SIG-M5 treated with dmso at 0.1 percent for 504 hours (cell line): ENCODE results near the gene COL18A1.
A peak's percentile ranks its signal among the peaks of the same experiment; 100 is the strongest.
"Not testable (repeated sequence)": the region's sequence is repeated elsewhere in the genome, so short reads cannot be mapped to it uniquely, and the experiment has no call there.

Experiments used
- DNase-seq: peaks from one replicate; lab custom pipeline; 2025; ENCODE audit not compliant: unreplicated experiment; lab: John Stamatoyannopoulos, UW

Gene COL18A1

DNA sequence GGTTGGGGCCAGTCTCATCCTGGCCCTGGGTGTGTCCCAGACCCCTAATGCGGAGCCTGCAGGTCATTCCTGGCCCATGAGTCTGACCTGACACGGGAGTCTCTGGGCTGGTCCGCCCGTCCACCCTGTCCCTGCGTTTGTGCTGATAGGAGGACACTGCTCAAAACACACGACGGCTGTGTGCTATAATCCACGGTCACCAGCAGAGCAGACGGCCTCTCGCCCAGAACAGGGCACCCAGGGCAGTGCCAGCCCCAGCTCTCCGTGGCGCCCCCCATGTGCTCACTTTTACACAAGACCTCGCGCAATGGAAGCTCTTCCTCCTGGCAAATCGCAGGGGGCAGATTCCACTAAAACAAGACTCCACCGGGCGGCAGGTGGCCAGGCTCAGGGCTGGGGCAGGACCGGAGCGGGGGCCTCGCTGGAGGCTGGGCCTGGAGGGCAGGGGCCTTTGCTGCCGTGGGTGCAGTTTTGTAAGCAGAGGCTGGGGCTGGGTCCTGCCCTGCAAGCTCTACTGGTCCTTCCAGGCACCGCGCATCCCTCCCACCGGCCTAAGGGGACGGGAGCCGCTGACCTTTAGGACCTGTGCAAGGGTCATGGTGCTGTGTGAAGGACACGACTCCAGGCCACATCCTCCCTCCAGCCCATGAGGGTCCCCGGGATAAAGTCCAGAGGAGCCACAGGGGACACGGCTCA lies 147.9 kb downstream of the COL18A1 start:
- no peak for DNase-seq

DNA sequence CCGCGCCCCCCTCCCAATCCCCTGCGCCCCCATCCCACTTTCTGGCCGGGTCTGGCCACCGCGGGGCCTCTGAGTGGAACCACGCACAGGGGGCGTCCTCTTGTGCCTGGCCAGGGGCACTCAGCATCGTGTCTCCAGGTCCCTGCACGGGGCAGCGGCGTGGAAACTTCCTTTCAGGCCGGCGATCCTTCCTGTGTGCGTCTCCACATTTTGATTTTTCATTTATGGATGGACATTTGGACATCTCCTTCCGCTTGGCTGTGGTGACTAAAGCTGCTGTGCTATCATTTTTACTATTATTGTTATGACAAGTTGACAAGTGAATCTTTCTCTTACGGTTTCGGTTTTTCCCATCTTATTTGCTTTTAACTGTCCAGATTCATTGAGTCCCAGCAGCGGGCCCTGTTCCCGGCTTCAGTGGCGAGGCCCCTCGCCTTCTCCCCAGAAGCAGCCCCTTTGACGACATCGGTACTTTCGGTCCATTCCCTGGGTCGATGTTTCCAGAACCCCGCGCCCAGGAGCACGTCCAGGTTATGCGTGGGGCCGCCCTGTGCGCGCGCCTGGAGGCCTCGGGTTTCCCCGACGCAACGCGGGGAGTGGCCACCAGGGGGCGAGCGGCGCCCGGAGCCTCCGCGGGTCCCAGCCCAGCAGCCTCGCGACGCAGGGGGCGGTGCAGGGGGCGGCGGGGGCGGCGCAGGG lies 149.7 kb downstream of the COL18A1 start:
- DNase-seq: peak; percentile 56

DNA sequence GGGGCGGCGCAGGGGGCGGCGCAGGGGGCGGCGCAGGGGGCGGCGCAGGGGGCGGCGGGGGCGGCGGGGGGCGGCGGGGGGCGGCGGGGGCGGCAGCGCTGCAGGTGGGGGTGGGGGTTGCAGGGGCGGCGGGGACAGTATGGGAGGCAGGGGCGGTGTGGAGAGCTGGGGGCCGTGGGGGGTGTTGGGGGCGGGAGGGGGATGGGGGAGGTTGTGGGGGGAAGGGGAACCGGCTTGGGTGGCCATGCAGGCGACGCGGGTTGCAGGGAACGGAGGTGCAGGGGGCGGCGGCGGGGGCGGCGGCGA lies 150.2 kb downstream of the COL18A1 start:
- DNase-seq: peak; percentile 60

DNA sequence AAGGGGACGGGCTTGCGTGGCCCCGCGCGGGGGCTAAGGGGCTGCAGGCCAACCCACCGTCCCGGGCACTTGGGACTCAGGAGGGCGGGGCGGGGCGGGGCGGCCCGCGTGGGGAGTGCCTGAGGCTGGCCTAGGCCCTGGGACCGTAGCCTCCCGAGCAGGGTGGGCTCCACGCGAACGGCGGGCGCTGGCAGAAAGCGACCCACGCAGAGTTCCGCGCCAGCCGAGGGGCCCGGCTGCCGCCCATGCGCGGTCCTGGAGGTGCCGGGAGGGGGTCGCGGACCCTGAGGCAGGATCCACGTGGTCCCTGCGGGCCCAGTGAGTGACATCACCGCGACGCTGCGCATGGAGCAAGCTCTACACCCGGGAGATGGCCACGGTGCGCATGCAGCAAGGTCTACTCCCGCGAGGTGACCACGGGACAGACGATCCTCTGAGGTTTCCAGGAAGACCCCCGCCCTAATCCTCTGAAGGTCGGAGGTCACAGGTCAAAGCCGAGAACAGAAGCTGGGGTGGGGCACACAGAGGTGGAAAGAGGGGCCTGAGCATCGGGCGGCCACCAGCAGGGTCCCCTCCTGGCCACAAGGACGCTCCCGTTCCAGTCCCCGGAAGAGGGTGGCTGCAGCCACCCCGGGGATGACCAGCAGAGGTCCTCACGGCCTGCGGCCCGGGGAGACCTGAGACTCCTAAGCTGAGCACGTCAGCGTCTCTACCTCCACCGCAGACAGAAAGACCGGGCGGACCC lies 150.8 kb downstream of the COL18A1 start:
- DNase-seq: peak; percentile 81

DNA sequence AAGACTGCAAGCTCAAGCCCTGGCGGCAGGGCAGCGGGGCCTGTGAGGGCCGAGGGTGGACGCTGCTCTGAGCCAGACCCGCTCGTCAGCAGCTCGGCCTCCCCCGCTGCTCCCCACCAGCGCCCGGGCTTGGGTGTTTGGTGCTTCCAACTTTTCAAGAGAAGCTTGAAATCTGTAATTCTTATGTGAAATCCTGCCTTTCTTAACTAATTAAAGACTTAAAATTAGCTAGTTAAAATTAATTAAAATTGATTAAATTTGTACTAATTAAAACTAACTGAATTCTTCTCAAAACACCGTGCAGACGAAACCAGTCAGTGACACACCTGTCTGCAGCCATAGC lies 151.3 kb downstream of the COL18A1 start:
- no peak for DNase-seq

DNA sequence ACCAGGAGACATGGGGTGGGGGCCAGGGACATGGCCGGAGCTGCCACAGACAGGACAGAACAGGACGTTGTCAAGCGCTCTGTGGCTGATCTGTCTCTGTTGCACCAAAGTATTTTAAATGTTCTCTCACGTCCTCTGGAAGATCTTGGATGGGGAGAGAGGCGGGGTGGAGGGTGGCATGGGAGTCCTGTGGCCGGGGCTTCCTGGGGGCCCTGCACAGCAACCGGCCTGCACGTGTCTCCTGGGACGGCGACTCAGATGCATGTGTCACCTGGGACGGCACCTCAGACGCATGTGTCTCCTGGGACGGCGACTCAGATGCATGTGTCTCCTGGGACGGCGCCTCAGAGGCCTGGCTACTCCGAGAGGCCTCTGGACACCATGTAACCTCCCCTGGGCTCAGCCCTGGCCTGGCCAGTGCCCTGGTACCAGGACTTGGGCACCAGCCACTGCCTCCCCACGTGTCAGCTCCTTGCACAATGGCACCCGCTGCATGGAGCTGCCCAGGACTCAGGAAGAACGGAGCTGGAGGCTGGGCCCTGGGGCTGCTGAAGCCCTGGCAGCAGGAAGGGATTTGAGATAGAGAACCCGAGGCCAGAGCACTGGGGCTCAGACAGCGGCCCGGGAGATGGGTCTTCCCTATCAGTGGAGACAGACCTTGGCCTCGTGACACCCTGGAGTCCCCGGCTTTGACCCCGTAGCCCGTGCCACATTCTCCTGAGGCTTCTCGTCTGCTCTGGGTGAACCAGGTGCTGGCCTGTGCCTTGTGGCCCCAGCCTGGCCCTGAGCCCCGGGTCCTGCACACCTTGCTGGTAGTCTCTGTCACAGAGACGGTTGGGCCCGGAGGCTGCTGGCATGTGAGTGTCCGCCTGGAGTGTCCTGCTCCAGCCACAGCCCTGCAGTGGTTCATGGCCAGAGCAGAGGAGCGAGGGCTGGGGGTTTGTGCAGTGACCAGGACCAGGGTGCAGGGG lies 152.0 kb downstream of the COL18A1 start:
- no peak for DNase-seq

DNA sequence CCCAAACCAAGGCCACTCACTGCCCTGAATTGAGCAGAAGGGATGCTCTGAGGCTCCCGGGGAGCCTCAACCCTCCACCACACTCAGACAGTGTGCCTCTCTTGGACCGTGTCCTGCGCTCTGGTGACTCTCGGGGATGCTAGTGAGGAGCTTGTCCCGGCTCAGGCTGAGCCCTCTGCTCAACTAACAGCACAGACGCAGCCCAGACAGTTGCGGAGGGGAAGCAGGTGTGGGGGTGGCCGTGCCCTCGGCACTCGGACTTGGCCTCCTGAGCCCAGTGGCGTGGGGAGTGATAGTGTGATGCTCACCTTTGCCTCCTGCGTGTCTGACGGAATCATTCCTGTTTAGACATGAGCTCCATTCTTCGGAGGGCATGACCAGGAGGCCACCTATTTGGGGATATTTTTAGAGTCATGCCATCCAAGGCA lies 152.7 kb downstream of the COL18A1 start:
- no peak for DNase-seq

DNA sequence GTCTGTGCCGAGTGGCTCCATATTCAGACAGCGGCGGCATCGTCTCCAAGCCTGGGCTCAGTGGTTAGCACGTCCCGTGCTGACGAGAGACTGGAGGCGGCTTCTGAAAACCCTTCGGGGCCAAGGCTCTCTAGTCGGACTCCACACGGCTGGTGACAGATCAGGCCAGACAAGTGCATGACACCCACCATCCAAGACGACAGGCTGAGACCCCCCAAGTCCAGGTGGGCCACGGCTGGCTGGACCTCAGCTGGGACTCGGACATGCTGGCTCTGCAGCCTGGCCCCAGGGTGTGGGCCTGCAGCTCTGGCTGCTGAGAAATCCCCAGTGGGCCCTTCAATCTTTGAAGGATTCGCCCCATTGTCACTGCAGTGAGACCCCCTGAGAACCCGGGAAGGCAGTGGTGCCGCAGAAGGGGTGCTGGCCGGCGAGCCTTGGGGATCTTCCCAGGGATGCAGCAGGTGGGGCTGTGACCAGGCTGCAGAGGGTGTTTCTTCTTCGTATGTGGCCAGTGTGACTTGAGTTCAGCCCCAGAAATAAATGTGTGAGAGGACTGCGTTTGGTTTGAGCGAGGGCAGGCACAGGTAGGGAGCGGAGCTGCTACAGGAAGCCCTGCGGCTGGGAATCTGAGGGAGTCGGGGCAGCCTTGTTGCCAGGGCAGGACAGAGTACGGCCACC lies 153.2 kb downstream of the COL18A1 start:
- DNase-seq: no peak

DNA sequence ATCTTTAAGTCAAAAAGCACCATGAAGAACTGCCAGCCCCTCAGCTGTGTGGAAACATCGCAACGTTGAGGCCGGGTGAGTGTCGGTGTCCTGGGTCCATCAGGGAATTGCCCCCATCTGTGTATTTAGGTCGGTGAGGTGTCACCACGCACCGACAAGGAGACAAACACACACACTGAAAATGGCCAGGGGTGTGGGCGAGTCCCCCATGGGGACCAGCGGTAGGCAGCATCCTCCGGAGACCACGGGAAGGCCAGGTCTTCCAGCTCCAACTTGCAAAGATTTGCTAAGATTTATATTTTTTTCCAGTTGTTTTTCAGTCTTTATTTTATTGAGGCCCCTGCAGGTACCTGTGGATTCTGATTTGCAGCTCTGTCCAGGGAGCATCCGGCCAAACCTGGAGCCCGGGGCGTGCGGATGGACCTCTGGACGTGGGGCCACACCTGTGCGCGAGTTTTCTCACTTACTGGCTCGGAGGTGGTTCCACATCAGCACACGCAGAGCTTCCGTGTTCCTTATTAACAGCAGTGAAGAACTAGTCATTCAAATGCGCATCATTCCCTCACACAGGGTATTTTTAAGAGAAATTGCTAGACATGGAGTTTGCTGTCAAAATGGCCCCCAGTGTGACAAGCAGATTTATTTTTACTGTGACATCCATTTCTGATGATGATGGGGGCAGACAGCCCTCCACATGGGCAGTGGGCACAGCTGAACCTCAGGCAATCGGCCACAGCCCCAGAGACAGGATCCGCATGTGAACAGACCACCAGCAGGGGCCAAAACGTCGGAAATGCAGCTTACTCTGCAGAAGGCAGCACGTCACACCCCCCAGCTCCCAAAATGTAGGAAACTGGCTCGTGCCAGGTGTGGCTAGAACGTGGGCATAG lies 154.5 kb downstream of the COL18A1 start:
- no peak for DNase-seq

DNA sequence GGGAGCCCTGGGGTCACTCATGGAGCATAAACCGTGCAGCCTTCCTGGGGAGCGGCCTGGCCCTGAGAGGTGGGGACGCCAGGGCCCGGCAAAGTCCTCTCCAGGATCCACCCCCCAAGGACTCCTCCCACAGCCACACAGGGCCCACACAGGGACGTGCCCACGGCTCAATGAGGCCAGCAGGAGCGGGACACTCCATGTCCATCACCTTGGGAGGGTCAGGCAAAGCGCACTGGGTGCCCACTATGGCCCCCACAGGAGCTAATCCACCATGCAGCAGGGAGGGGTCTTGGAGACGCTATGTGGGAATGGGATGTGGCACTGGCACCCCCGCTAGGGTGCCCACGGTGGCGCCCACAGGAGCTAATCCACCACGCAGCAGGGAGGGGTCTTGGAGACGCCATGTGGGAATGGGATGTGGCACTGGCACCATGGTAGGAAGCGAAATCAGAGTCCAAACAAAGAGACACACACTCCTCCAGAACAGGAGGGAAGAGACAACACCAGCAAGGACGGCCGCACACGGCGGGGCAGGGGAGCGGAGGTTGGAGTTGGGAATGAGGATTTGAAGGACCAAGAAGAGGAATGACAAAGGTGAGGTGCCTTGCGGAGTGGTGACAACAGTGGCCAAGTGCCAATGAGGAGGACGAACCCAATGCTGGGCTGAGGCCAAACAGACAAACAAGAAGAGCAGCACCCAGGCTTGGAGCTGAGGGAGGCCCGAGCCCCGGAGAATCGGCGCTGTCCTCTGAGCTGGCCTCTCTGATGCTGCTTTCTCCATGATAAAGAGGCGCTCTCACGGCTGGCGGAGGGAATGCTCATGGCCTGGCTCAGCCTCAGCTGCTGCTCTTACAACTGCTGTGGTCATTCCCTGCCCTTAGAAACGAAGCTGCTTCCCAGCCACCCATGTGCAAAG lies 155.4 kb downstream of the COL18A1 start:
- DNase-seq: no peak

DNA sequence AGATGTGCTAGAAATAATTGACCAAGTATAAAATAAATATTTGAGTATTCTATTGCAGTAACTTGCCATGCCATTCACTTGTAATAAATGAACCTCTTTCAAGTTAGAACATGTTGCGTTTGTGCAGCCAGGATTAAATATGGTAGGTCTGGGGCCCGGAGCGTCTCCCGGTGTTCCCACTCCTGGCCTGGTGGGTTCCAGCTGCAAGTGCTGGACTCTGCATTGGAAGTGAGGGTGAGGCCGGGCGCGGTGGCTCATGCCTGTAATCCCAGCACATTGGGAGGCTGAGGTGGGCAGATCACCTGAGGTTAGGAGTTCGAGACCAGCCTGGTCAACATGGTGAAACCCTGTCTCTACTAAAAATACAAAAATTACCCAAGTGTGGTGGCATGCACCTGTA lies 156.3 kb downstream of the COL18A1 start:
- DNase-seq: not testable (repeated sequence)

DNA sequence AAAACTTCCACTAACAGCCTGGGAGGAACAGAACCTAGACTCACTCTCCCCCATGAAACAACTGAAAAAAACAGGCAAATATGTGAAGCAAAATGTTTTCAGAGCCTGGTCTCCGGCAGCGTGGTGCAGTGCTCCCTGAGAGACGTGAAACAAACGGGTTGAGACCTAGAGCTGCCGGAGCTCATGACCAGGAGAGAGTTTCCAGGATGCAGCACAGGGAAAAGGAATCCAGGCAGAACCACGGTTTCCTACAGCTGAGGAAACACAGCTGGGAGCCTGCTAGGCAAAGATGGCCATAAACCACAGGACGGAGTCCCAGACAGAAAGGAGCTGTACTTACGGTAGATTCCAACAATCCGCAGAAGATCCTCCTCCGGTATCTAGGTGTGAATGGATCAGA lies 157.4 kb downstream of the COL18A1 start:
- no peak for DNase-seq

DNA sequence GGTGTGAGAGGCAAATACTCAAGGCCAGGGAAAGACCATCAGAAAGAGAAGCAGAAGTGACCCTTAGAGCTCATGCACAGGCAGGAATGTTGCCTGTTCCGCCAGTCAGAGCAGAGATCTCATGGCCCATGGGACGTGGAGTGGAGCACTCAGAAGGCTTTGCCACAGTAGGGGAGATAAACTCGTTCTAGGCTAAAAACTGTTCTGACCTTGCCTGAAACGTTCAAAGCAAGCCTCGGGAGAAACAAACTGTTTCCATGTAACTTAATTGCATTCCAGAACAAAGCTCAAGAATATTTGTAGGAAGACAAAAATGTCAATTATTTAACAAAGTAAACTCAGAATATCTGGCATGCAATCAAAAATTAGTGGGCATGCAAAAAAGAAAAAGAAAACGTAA lies 158.0 kb downstream of the COL18A1 start:
- DNase-seq: no peak
